Coronary artery (tissue), 2 donors: ENCODE data around the gene PDZRN3.

Experiments used
- DNase-seq: peaks from one replicate; pipeline ENCODE4 v3.0.0-alpha.2; 2017; ENCODE audit warnings: low spot score
- H3K27ac ChIP-seq, 2 donors: fragments of 200-600 bp; sonication (generic); one replicate each; pipeline ENCODE4 v1.5.1; 2016 to 2019
- H3K4me3 ChIP-seq: fragments of 200-600 bp; sonication (generic); 2 replicates; pipeline ENCODE4 v1.5.1; 2016; ENCODE audit warnings: mild to moderate bottlenecking, moderate library complexity
- CTCF ChIP-seq: fragments of 200-600 bp; sonication (generic); IDR thresholded peaks from one replicate; pipeline ENCODE4 v1.5.1; 2019; ENCODE audit warnings: antibody characterized with exemption

PDZRN3 gene

GRCh38 chr3:73380735-73381532, 243.8 kb downstream of the PDZRN3 start:
- H3K4me3 ChIP-seq: no peak overlapping the region
- H3K27ac ChIP-seq: no peak overlapping the region
- no peak for TF ChIP-seq CTCF
- no peak for DNase-seq

GRCh38 chr3:73379465-73379864, 245.3 kb downstream of the PDZRN3 start:
- DNase-seq: no peak
- TF ChIP-seq CTCF: no peak
- no peak overlapping the region for H3K27ac ChIP-seq
- H3K4me3 ChIP-seq: no peak overlapping the region

GRCh38 chr3:73378207-73378606, 246.5 kb downstream of the PDZRN3 start:
- H3K4me3 ChIP-seq: no peak overlapping the region
- no peak for TF ChIP-seq CTCF
- no peak for DNase-seq
- H3K27ac ChIP-seq: no peak overlapping the region

GRCh38 chr3:73365756-73366397, 258.9 kb downstream of the PDZRN3 start:
- no peak for TF ChIP-seq CTCF
- Histone ChIP-seq H3K27ac (no peak overlapping the region), H3K4me3 (peak overlapping the region; percentile 19)
- no peak for DNase-seq

- DNase-seq: no peak
- Histone ChIP-seq H3K4me3 (no peak overlapping the region), H3K27ac (no peak overlapping the region)
- TF ChIP-seq CTCF: no peak
Measured at GRCh38 chr3:73364517-73364916, 260.2 kb downstream of the PDZRN3 start.

GRCh38 chr3:73363093-73363492, 261.6 kb downstream of the PDZRN3 start:
- DNase-seq: no peak
- TF ChIP-seq CTCF: no peak
- H3K27ac ChIP-seq: no peak overlapping the region
- H3K4me3 ChIP-seq: no peak overlapping the region

GRCh38 chr3:73361591-73361990, 263.1 kb downstream of the PDZRN3 start:
- DNase-seq: no peak
- no peak overlapping the region for H3K27ac ChIP-seq
- TF ChIP-seq CTCF: no peak
- no peak overlapping the region for H3K4me3 ChIP-seq
